Stromal cell of bone marrow (primary cell): ENCODE measurements around the gene HPCAL4.

Experiments
- DNase-seq: peaks from one replicate; pipeline ENCODE4 v3.0.0-alpha.2; 2012; ENCODE audit warnings: low read depth

HPCAL4 gene

DNA sequence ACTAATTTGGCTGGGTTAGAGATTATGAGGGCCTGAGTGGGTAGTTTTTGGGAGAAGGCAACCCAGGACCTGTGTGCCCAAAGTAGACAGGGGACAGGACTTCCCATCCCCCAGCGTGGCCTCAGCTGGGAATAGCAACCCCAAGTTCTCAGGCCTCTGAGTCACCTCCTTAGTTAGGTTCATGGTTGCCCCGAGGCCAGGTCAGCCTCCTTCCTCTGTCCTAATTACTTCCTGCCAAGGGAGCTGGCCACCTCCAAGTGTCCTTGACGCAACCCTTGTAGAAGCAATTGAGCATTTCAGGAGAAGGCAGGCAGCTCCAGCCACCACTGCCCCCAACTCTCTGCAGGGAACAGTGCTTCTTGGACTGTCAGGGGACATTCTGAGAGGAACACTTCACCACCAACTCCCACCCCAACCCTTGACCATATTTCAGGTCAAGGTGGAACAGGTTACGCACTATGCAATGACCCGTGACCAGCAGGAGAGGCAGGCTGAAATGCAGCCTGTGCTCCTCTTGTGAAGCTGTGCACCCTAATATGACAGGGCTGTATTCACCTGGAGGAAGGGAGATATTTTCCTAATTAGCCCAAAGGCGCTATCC lies 14.2 kb downstream of the HPCAL4 start:
- no peak for DNase-seq

DNA sequence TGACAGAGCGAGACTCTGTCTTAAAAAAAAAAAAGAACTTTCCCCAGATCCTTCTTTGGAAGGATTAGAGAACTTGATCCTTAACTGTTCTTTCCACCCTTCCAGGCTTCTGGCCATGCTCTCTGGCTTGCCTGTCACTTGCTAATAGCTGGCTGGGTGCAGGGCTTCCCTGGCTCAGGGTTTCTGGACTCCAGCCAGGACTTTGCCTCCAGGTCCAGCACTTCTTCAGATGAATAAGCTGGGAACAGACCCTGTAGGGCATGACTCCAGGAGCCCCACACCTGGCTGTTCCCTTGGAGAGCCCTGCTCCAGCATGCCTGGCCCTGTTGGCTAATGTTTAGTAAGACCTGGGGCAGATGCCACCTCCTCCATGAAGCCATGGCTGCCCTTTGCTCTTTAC lies 16.0 kb downstream of the HPCAL4 start:
- DNase-seq = no peak

DNA sequence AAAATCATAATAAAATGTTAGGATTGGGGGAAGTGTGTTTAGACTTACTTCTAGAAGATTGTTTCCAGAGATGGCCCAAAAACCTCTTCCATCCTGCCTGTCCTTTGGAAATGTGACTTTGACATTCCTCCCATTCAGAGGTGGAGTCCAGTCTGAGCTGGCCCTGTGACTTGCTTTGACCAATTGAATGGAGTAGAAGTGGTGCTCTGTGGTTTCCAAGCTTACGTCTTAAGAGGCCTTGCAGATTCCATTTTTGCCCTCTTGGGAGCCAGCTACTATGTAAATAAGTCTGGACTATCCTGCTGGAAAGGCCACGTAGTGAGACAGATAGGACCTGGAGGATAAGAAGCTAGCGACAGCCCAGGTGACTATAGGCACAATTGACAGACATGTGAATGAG lies 18.0 kb downstream of the HPCAL4 start:
- DNase-seq = no peak

DNA sequence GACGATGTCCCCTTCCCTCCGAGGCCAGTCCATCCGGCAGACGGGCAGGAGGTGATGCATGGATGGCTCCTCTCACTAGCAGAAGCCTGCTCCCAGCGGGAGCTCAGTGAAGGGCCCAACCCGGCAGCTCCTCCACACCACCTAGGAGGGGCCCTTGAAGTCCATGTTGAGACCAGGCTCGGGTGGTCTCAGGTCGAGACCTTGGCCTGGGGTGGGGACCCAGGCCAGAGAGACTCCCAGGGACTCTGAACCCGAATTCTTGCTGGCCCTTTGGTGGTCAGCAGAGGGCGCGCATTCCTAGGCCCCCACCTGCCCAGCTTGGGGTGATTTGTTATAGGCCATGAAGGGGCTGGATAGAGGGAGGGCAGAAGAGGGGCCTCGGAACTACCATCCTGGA lies 18.7 kb downstream of the HPCAL4 start:
- no peak for DNase-seq

DNA sequence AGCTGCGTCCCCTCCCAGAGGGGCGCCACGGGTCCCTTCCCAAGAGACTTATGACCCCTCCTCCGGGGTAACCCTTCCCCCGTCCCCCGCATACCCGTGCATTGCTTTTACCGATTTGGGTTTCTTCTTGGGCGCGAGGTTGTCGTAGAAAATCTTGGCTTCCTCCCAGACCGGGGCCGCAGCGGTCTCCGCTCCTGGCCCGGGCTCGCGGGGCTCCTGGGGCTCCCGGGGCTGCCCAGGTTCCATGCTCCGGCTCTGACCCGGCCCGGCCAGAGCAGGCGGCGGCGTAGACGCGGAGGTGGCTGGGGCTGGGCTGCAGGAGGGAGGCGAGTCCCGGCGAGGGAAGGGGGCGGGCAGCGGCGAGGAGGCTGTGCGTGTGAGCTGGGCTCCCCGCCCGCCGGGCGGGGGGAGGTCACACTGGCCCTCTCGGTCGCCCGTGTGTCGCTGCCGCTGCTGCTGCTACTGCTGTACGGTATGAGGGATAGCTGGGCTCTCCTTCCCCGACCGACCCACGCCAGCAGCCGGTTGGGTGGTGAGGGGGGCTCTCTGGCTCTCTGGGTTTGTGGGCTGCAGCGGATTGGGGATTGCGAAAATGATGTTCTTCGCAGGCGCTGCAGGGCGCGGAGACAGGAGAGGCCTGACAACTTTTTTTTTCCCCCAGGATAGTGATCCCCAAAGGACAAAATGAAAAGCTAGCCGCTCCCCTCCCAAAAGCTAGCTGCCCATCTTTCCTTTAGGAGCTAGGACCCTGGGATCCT lies 19.3 kb downstream of the HPCAL4 start, which contains the start of gene NT5C1A:
Gene NT5C1A (minus strand): TSS at position 315 of the 758 bp plus-strand sequence. CDS start 69 bp downstream, at position 246.
- DNase-seq = no peak

DNA sequence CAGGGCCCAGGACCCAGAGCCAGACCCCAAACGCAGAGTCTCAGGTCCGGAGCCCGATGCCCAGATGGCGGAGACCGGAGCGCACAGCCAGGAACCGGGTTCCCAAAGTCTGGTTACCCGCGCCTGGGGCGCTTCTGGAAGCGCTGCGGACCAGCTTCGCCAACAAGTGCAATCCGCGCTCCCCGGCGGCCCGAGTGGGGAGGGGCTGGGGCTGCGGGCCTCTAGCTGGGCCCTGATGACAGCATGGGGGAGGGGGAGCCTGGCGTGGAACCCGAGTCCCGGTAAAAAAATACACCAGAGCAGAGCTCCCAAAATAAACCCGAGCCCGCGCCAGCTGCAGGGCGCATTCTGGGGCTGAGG lies 19.8 kb downstream of the HPCAL4 start:
- no peak for DNase-seq

DNA sequence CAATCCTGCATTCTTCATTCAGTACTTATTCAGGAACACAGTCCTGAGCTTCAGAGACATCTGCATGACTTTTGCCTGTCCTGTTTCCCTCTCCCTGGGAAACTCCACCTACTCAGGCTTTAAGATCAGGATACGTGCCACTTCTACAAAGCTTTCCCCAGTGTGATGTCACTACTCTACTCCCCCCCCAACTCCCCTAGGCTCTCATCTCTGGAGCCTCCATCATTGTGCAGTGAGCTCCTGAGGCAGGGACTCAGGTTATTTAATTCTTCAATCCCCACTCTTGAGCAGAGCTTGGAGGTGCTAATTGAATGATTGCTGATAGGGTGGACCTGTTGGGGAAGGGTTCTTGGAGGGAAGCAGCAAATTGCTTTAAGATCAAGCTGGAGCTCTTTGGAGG lies 20.5 kb downstream of the HPCAL4 start:
- no peak for DNase-seq

DNA sequence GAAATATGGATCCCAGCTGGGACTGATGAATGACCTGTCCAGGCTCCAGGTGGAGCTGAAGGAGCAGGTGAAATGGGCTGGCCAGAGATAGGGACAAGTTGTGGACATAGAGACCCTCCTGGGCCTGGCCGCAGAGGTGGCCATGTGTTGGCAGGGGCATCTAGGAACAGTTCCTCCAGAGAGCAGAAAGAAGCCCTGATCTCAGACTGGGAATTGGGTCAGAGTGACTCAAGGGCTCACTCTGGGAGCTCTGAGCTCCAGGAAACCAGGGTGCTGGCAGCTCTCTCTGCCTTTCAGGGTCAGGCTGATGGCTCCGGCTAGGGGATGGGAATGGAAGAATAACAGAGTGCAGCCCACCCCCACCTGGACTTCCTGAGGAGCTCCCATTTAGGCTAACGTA lies 22.3 kb downstream of the HPCAL4 start:
- DNase-seq = no peak

DNA sequence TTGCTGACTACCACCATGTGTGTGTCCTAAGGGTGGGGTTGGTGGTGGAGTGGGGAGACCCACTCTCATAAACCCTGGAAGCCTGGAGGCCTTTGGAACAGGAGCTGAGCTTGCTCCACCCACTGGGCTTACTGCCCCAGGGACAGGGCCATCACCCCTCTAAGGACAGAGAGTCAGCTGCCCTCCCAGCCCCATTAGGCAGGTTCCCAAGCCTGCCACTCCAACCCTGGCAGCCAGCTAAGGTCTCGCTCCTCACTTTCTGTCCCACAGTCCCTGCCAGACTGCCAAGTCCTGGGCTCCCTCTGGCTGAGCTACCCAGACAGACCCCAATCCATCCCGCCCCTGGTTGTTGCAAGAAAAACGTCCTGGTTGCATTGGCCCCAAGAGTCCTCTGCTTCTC lies 23.1 kb downstream of the HPCAL4 start:
- no peak for DNase-seq

DNA sequence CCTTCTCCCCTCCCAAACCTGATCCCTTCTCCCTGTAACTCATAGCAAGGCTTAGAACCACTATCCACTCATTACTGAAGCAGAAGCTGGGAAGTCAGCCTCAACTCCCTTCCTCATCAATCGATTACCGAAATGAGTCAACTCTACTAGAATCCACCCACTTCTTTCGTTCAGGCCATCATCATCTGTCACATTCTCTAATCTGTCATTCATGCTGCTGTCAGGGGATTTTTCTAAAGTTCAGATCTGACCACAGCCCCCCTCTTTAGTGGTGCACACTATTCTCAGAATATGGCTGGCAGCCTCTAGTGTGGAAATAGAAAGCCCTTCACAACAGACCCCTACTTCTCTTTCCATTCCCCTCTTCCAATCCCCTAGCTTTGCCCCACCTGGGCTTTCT lies 24.5 kb downstream of the HPCAL4 start:
- DNase-seq = no peak

DNA sequence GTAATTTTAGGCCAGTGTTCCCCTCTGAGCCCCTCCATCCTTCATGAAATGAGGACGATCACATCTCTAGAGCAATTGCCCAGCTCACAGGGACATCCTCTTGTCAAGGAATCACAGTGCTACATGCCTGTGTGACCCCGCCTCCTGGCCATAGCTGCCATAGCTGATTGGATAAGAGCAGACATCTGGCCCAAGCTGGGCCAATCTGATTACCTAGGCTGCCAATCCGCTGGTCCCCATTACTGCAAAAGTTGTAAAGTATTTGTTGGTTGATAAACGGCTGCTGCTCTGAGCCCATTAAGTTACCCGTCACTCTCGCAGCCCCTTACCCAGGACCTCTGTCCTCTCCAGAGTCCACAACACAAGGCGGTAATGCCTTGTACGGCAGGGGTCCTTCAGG lies 27.7 kb downstream of the HPCAL4 start:
- DNase-seq = no peak

DNA sequence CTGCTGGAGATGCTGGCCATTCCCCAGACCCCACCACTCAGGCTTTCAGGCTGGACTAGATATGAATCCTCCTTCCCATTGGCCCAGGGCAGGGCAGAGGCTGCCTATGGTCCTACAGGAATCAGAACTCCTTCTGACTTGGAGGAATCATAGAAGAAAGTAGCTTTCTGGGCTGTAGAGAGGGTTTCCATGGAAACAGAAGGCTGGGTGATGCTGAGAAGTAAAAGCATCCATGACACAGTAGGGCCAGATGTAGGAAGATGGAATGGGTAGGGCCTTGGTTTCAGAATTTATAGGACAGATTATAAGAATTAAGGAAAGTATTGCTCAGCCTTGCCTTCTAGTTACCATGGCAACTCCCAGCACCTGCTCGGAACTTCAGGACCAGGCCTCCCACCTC lies 28.4 kb downstream of the HPCAL4 start:
- DNase-seq = no peak

DNA sequence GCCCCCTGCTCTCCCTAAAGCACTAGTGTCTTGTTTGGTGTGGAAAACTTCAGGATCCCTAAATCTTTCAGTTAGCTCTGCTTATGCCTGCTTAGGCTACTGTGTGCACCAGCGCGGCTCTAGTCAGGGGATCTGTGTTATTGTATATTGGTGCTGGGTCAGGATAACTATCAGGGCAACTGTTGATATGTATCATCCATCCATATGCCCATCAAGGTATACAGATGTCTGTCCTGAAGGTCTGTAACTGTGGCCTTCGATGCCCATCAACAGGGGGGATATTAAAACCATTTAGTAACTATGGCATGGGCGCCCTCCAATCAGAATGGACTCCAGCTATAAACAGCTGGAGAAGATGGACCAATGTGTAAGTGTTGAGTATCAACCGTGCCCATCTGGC lies 31.7 kb downstream of the HPCAL4 start:
- no peak for DNase-seq

DNA sequence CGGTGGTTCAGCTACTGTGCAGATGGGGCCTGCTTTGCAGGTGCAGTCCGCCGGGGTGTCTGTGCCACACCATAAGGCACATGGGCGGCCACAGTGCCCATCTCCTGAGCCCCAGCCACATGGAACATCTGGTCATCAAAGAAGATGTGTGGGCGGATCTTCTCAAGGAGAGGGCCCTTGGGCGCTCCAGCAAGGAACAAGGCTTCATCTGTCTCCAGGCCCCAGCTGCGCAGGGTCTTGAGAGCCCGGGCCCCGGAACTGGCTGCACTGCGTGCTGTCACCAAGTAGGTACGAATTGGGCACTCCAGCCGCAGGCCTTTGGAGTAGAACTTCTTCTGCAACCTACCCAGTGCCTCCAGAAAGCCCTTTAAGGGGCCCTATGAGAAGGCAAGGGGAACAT lies 32.1 kb downstream of the HPCAL4 start:
- DNase-seq = no peak

DNA sequence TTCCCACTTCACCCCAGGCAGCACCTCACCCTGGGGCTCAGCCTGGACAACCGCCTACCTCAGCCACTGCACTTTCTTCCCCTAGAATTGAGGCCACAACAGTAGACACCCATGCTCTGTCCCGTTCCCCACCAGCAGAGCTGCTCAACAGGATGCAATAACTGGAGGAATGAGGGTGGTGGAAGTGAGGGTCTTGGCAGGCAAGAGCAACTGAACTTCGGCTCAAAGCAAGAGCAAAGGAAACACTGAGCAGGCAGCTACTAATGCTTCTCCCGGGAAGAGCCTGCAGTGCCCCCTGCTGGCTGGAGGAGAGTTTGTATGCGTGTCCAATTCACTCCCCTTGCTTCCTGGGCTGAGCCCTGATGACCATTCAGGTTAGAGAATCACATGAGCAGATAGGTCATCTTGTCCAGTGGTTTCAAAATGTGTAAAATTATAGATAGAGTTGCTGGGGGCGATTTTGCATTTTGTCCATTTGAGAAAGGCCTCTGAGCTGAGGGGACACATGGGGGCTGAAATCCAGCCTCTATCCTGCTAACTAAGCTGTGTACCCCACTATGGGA lies 33.2 kb downstream of the HPCAL4 start:
- DNase-seq = peak; percentile 41

DNA sequence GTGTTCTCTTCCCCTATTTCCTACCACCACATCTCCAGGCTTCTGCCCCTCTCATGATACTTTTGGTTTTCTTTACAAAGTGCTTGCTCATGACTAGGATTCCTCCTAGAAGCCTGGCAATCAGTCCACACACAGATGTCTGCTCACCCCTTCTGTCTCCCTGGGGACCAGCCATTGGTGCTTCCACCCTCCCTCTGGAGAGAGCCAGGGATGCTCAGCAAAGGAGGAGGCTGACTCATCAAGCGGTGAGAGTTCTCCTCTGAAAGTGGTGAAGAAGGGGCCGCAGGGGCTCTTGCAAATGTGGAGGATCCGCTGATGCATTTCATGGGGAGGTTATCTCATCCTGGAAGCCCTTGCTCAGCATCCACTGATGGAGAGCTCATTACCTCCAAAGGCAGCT lies 33.8 kb downstream of the HPCAL4 start:
- no peak for DNase-seq

DNA sequence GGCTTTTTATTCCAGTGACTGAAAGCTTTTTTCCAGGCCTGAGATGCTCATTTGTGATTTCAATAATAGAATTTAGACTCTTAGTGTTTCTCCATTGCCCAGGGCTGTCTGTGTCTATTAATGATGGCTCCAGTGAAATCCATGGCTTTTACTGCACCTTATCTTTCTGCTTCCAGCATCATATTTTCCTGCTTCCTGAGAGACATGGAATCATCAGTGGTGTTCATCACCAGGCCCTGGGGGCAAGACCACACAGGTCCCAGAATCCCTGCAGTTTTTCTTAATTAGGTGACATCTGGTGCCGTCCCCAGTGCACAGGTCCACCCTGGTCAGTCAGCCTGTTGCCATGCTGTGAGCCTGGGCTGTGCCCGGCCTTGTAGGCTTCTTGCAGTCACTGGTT lies 34.8 kb downstream of the HPCAL4 start:
- DNase-seq = no peak

DNA sequence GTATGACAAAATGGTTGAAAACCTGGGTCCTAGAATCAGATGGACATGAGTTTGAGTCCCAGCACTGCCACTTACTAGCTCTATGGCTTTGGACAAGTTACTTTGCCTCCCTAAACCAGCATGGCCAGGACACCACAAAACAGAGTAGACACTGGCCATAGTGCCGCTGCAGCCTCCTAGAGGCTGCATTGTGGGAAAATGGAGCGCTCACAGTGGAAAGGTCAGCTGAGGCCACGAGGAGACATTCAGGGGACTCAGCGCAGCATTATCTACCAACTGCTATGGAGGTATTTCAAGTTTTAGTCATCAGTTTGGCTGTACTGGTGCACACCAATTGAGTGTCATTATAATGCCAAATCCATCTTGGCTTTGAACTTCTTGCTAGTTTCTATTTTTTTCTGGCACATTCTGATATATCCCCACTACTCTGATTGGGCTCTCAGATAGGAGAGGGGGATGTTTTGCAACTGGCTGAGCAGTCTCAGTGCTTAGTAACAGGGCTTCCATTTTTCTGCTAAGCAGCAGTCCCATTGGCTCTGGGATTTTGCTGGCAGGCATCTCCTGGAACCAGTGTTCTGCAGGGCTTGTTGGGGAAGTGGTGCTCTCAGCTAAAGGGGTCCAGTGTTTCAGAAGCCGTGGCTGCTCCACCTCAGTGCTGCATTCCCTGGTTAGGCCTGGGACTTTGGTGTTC lies 35.5 kb downstream of the HPCAL4 start:
- no peak for DNase-seq

DNA sequence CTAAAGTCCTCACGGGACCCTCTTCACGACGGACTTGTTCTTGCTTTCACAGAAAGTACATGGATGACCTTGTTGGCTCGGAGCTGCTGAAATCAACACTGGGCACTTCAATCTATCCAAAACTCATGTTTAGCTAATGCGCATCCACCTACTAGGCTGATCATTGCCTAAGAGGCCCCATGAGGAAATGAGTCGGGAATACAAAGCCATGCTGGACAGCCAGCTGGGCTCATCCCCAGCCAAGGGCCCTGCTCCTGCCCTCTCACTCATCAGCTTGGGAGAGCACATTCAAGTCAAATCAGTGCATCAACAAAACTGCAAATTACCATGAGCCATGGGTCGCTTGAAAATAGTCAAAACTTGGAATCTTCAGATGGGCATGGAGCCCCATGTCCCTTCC lies 36.9 kb downstream of the HPCAL4 start:
- DNase-seq = no peak

DNA sequence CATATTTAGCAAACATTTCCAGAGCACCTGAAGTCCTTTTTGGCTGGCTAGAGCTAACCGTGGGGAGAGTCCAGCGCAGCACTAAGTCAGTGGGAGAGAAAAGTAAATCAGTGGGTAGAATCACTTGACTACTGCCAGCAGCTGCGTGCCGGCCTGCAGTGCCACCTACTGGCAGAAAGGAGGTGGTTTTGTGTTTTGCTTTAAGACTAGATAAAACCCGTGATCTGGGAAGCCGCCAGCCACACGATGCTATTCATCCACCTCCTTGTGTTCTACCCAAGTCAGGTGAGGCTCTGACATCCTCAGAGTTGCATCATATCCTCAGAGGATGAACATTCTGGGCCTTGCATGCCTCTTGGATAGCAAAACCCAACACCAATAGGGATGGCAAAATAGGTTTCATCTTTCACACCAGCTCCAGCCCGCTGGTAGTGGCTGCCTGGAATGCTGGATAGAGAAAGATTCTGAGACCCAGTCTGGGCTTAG lies 37.6 kb downstream of the HPCAL4 start:
- DNase-seq = peak; percentile 60

DNA sequence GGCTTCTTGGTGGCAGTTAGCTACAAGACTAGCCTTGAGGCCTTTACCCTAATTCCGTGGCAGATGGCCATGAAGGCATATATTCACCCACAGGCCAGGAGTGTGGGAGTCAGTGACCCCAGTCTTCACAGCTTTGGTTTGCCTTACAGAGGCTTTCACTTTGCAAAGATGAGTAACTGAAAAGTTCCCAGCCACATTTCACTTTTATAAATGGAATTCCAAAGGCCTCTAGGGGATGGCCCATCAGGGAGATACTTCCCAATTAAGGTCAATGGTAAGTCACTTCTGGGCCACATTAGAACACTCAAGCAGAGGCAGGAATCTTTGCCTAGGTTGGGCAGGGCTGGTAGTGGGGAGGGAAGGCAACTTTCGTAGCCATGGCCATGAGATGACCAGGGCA lies 38.7 kb downstream of the HPCAL4 start:
- DNase-seq = no peak

DNA sequence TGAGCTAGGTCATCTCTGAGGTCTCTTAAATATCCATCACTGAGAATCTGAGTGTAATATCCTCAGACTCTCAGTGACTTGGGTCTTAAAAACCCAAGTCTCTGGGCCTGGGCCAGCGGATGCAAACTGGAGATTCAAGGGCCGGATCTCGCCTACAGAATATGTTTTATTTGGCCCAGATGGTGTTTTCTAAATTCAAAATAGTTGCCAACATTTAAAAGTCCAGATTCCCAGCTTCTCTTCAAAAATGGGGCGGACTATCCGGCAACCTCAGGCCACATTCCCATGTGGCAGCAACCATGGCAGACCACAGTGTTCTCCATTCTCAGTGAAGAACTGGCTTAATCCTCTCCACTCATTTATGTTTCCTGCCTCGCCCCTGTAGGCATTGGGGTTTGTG lies 39.1 kb downstream of the HPCAL4 start:
- DNase-seq = peak; percentile 56

DNA sequence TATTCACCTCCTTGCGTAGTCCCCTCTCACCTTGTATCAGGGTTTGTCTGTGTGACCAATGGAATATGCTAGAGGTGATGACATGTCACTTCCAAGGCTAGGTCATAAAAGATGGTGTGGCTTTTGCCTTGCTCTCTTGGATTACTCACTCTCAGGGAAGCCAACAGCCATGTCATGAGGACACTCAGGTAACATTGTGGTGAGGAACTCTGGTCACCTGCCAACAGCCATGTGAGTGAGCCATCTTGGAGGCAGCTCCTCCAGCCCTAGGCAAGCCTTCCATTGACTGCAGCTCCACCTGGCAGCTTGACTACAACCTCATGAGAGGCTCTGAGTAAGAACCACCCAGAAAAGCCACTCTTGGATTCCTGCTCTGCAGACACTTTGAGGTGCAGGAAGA lies 40.8 kb downstream of the HPCAL4 start:
- DNase-seq = no peak
